Stomach (tissue), 9 donors: ENCODE results near the gene BANF2. TPM values are rescaled to one million over a fixed set of nuclear protein-coding genes. Genes with fewer than 3 reads are reported as not detected.

ENCODE experiments used
- DNase-seq, 2 donors: peaks; one replicate each; pipeline versions ENCODE4 v3.0.0 to v3.0.0-alpha.2; 2013 to 2019
- H3K27ac ChIP-seq, 5 donors: fragments of 200-600 bp in 4 of 5; sonication (generic) in 4 of 5; one replicate each; pipeline ENCODE4 v1.5.1; 2013 to 2019; ENCODE audit warnings: mild to moderate bottlenecking in 1 of 5, moderate library complexity in 1 of 5
- H3K27me3 ChIP-seq, 3 donors: fragments of 200-600 bp; sonication (generic); one replicate each; pipeline ENCODE4 v1.5.1; 2017 to 2019; ENCODE audit warnings: mixed run types in 1 of 3
- H3K36me3 ChIP-seq, 4 donors: fragments of 200-600 bp; sonication (generic); 1 replicate in 3 of 4; 2 replicates in 1 of 4; pipeline ENCODE4 v1.5.1; 2016 to 2019
- H3K4me1 ChIP-seq, 4 donors: fragments of 200-600 bp; sonication (generic); one replicate each; pipeline ENCODE4 v1.5.1; 2016 to 2019
- H3K4me3 ChIP-seq, 4 donors: fragments of 200-600 bp; sonication (generic) in 3 of 4; one replicate each; pipeline ENCODE4 v1.5.1; 2016 to 2019; ENCODE audit warnings: mild to moderate bottlenecking in 1 of 4
- H3K9me3 ChIP-seq, 4 donors: fragments of 200-600 bp; sonication (generic); one replicate each; pipeline ENCODE4 v1.5.1; 2016 to 2019
- CTCF ChIP-seq, 7 experiments: fragments of 450-650 bp in 4 of 7; fragments of 200-600 bp in 3 of 7; sonication (generic) in 3 of 7; IDR thresholded peaks; one replicate each; pipeline ENCODE4 v1.5.1; 2016 to 2019; ENCODE audit warnings: antibody characterized with exemption in 7 of 7, control low read depth in 2 of 7, mild to moderate bottlenecking in 1 of 7
- EP300 ChIP-seq: sonication (generic); formaldehyde crosslinking; IDR thresholded peaks from one replicate; pipeline ENCODE4 v1.6.1; 2017; ENCODE audit warnings: antibody characterized with exemption
- POLR2A ChIP-seq, 4 donors: fragments of 450-650 bp; IDR thresholded peaks; one replicate each; pipeline ENCODE4 v1.6.1; 2016; ENCODE audit warnings: antibody characterized with exemption in 4 of 4, control low read depth in 2 of 4, mild to moderate bottlenecking in 1 of 4, moderate library complexity in 1 of 4
- POLR2AphosphoS5 ChIP-seq, 3 donors: sonication (generic); formaldehyde crosslinking; IDR thresholded peaks; one replicate each; pipeline ENCODE4 v1.6.1; 2016; ENCODE audit warnings: antibody characterized with exemption in 3 of 3
- WGBS, 5 donors: extraction: QIAGEN DNeasy Blood & Tissue Kit in 3 of 5; methylation state at CpG; one replicate each; pipeline versions ENCODE4 v1.1.5 to v1.1.7; 2013 to 2018; 5-methylcytosine and 5-hydroxymethylcytosine counted together
- intact Hi-C: fragments of 100-400 bp; cut with DNase I; formaldehyde crosslinking; loops from one replicate; pipeline ENCODE4 v1.15.1; 2023; ENCODE audit warnings: low total_unique reads
- polyA plus RNA-seq, 3 donors: library from polyadenylated mRNA; stranded (reverse); fragments of 200-250 nt; gene quantifications; one replicate each; pipeline ENCODE4 v1.2.3, GENCODE V29; 2013
- total RNA-seq, 5 donors: library from RNA; depleted of rRNA; stranded (reverse); fragments of >200 nt; gene quantifications; one replicate each; pipeline versions ENCODE4 v1.1.0 to v1.2.3, GENCODE V29; 2014 to 2016
- donor health status: healthy with polysubstance abuse.
- donor health status: Bipolar disorder and iron deficiency.
- donor health status: healthy.

Gene BANF2
- total and polyA plus RNA-seq, 8 donors: not detected

- TF ChIP-seq EP300 (no peak), POLR2AphosphoS5 (IDR thresholded peaks at IDR 0.05) (no peak), POLR2A (IDR thresholded peaks at IDR 0.05) (no peak), CTCF (IDR thresholded peaks at IDR 0.05) (no peak)
- Histone ChIP-seq H3K4me1 (peaks cover 0 to 17% (median 8%) of the 10 kb centered on the region in 4 donors), H3K36me3 (no peaks in the 10 kb centered on the region), H3K4me3 (no peak overlapping the region), H3K27me3 (no peaks in the 10 kb centered on the region), H3K9me3 (peaks cover 0 to 5% (median 0%) of the 10 kb centered on the region in 4 donors), H3K27ac (no peak overlapping the region)
- intact Hi-C loops: no loop called here
- 90 to 98% (median 95%) methylated on average over 1 of the region's 1 CpG for WGBS, 5 donors
- no peak for DNase-seq
Measured at GRCh38 chr20:17696287-17696686, 3.5 kb upstream of the BANF2 start.

GRCh38 chr20:17697171-17697570, 2.6 kb upstream of the BANF2 start:
- intact Hi-C loops: no loop called here
- no peaks in the 10 kb centered on the region for H3K36me3 ChIP-seq
- TF ChIP-seq POLR2A (IDR thresholded peaks at IDR 0.05) (no peak), EP300 (no peak), CTCF (IDR thresholded peaks at IDR 0.05) (no peak), POLR2AphosphoS5 (IDR thresholded peaks at IDR 0.05) (no peak)
- H3K27me3 ChIP-seq: no peaks in the 10 kb centered on the region
- WGBS, 5 donors: 87 to 95% (median 94%) methylated on average over 1 of the region's 1 CpG
- no peak overlapping the region for H3K4me3 ChIP-seq
- peaks cover 0 to 5% (median 0%) of the 10 kb centered on the region in 4 donors for H3K9me3 ChIP-seq
- DNase-seq: no peak
- peaks cover 0 to 17% (median 8%) of the 10 kb centered on the region in 4 donors for H3K4me1 ChIP-seq
- H3K27ac ChIP-seq: no peak overlapping the region

- Histone ChIP-seq H3K27ac (no peak overlapping the region), H3K9me3 (peaks cover 0 to 5% (median 0%) of the 10 kb centered on the region in 4 donors), H3K27me3 (no peaks in the 10 kb centered on the region), H3K36me3 (no peaks in the 10 kb centered on the region), H3K4me3 (no peak overlapping the region), H3K4me1 (peaks cover 0 to 13% (median 5%) of the 10 kb centered on the region in 4 donors)
- TF ChIP-seq CTCF (IDR thresholded peaks at IDR 0.05): no peak
- no peak for DNase-seq
- 30 to 50% (median 41%) methylated on average over 5 of the region's 5 CpGs for WGBS, 5 donors
- intact Hi-C loops: no loop called here
Measured at GRCh38 chr20:17698384-17698783, 1.4 kb upstream of the BANF2 start.

- 79 to 91% (median 88%) methylated on average over 7 of the region's 7 CpGs for WGBS, 5 donors
- H3K4me3 ChIP-seq: no peak overlapping the region
- intact Hi-C loops: no loop called here
- H3K36me3 ChIP-seq: no peaks in the 10 kb centered on the region
- no peaks in the 10 kb centered on the region for H3K27me3 ChIP-seq
- no peak for DNase-seq
- TF ChIP-seq POLR2AphosphoS5 (IDR thresholded peaks at IDR 0.05) (no peak), CTCF (IDR thresholded peaks at IDR 0.05) (no peak), EP300 (no peak), POLR2A (IDR thresholded peaks at IDR 0.05) (no peak)
- no peak overlapping the region for H3K27ac ChIP-seq
- H3K9me3 ChIP-seq: peaks cover 0 to 5% (median 0%) of the 10 kb centered on the region in 4 donors
- peaks cover 0 to 9% (median 3%) of the 10 kb centered on the region in 4 donors for H3K4me1 ChIP-seq
Measured at GRCh38 chr20:17700637-17701036, 871 bp downstream of the BANF2 start.
